ENCODE data around the gene UBAC2.

GRCh38 chr13:99173606-99174005, 27.0 kb upstream of the UBAC2 start:
- TF ChIP-seq, protein P1, sequence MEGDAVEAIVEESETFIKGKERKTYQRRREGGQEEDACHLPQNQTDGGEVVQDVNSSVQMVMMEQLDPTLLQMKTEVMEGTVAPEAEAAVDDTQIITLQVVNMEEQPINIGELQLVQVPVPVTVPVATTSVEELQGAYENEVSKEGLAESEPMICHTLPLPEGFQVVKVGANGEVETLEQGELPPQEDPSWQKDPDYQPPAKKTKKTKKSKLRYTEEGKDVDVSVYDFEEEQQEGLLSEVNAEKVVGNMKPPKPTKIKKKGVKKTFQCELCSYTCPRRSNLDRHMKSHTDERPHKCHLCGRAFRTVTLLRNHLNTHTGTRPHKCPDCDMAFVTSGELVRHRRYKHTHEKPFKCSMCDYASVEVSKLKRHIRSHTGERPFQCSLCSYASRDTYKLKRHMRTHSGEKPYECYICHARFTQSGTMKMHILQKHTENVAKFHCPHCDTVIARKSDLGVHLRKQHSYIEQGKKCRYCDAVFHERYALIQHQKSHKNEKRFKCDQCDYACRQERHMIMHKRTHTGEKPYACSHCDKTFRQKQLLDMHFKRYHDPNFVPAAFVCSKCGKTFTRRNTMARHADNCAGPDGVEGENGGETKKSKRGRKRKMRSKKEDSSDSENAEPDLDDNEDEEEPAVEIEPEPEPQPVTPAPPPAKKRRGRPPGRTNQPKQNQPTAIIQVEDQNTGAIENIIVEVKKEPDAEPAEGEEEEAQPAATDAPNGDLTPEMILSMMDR (IDR thresholded peaks at IDR 0.05) = no peak
- TF ChIP-seq POLR2AphosphoS5 (IDR thresholded peaks at IDR 0.05) = no peak
- TF ChIP-seq EP300 (IDR thresholded peaks at IDR 0.05) = no peak
- TF ChIP-seq POLR2A (IDR thresholded peaks at IDR 0.05) = no peak

All from sigmoid colon (tissue), 4 donors.